A673 (cell line): ENCODE measurements around the gene ERC1. TPM values are rescaled to one million over a fixed set of nuclear protein-coding genes. Genes with fewer than 3 reads are reported as not detected.
A peak's percentile ranks its signal among the peaks of the same experiment; 100 is the strongest.

ENCODE experiments used
- BruUV-seq: library from RNA; stranded (reverse); fragments of 400-500 nt; replicated peaks from 2 replicates; lab custom pipeline; 2021; lab: Mats Ljungman, UMichigan
- CTCF ChIA-PET: fragments of 300-600 bp; sonication (Branson Sonifier 250); formaldehyde crosslinking; loops from one replicate; lab custom pipeline; 2022; ENCODE audit warnings: antibody characterized with exemption; lab: Charles Lee
- POLR2A ChIA-PET: fragments of 300-600 bp; sonication (Branson Sonifier 250); formaldehyde crosslinking; loops from one replicate; lab custom pipeline; 2022; ENCODE audit warnings: antibody characterized with exemption; ENCODE audit not compliant: low non-redundant PET; lab: Charles Lee
- DNase-seq: peaks from one replicate; pipeline ENCODE4 v3.0.0-alpha.2; 2015; ENCODE audit warnings: low spot score
- H3K27ac ChIP-seq: fragments of 200-600 bp; sonication (generic); 2 replicates; pipeline ENCODE4 v1.5.1; 2016; ENCODE audit warnings: mixed run types, low read depth, mild to moderate bottlenecking, mixed read lengths, antibody characterized with exemption, low read length; ENCODE audit not compliant: poor library complexity, severe bottlenecking
- H3K27me3 ChIP-seq: fragments of 200-600 bp; sonication (generic); replicated peaks from 2 replicates; pipeline ENCODE4 v1.6.1; 2017; ENCODE audit warnings: mixed run types, low read depth, mild to moderate bottlenecking, mixed read lengths, antibody characterized with exemption, low read length; ENCODE audit not compliant: insufficient read depth, poor library complexity
- H3K36me3 ChIP-seq: fragments of 200-600 bp; sonication (generic); 2 replicates; pipeline ENCODE4 v1.6.1; 2016; ENCODE audit warnings: mixed run types, mild to moderate bottlenecking, mixed read lengths, antibody characterized with exemption, low read length; ENCODE audit not compliant: insufficient read depth, poor library complexity, severe bottlenecking
- H3K4me1 ChIP-seq: fragments of 200-600 bp; sonication (generic); 2 replicates; pipeline ENCODE4 v1.6.1; 2017; ENCODE audit warnings: mixed run types, mild to moderate bottlenecking, mixed read lengths, antibody characterized with exemption, low read length; ENCODE audit not compliant: insufficient read depth, poor library complexity, severe bottlenecking
- H3K4me3 ChIP-seq: fragments of 200-600 bp; sonication (generic); 2 replicates; pipeline ENCODE4 v1.5.1; 2016; ENCODE audit warnings: low read depth, mixed run types, mild to moderate bottlenecking, mixed read lengths, low read length; ENCODE audit not compliant: poor library complexity, severe bottlenecking
- H3K9me3 ChIP-seq: fragments of 200-600 bp; sonication (generic); 2 replicates; pipeline ENCODE4 v1.6.1; 2016; ENCODE audit warnings: mixed run types, low read depth, mild to moderate bottlenecking, mixed read lengths, antibody characterized with exemption, low read length; ENCODE audit not compliant: poor library complexity, severe bottlenecking
- CTCF ChIP-seq: fragments of 300-800, 200-600 bp; sonication (generic); conservative IDR thresholded peaks from 2 replicates; pipeline ENCODE4 v1.5.1; 2017; ENCODE audit warnings: low read depth, mild to moderate bottlenecking, antibody characterized with exemption, low read length, moderate library complexity, mixed read lengths
- EZH2 ChIP-seq: fragments of 200-600 bp; sonication (generic); IDR thresholded peaks from 2 replicates; pipeline ENCODE4 v1.6.1; 2017; ENCODE audit warnings: borderline replicate concordance, low read depth, mild to moderate bottlenecking, mixed read lengths, antibody characterized with exemption, low read length; ENCODE audit not compliant: poor library complexity, severe bottlenecking
- intact Hi-C: fragments of 100-400 bp; cut with micrococcal nuclease; formaldehyde crosslinking; loops from one replicate; pipeline ENCODE4 v1.10.0; 2022; ENCODE audit not compliant: unreplicated experiment
- total RNA-seq: library from RNA; stranded (reverse); gene quantifications from 2 replicates; pipeline ENCODE4 v1.2.3, GENCODE V29; 2021

Gene ERC1
- total RNA-seq, 1 experiment from 2014 or later: 60.7 TPM

- Histone ChIP-seq H3K27ac (peak overlapping the region; percentile 47), H3K4me1 (peaks cover 14% of the 10 kb centered on the region), H3K4me3 (no peak overlapping the region), H3K36me3 (no peaks in the 10 kb centered on the region), H3K27me3 (no peaks in the 10 kb centered on the region), H3K9me3 (no peaks in the 10 kb centered on the region)
- CTCF ChIA-PET: interaction anchor here (2.4 kb wide), 1 partner anchor 9 kb away, joined by 9 read pairs; no protein-coding TSS in a partner anchor
- TF ChIP-seq CTCF (no peak), EZH2 (no peak)
- POLR2A ChIA-PET: no interaction called here
- peak; percentile 84 for DNase-seq
- TSS peak; percentile 58 for BruUV-seq
- intact Hi-C loops: no loop called here
Measured at GRCh38 chr12:1083889-1084262, 92.9 kb downstream of the ERC1 start.

GRCh38 chr12:1091350-1091749 is 100.3 kb downstream of the ERC1 start:
- no peaks in the 10 kb centered on the region for H3K27me3 ChIP-seq
- intact Hi-C loops: loop anchor here (5.0 to 10.0 kb wide), 3 partner anchors 104 to 277 kb away; no protein-coding TSS in a partner anchor
- POLR2A ChIA-PET: interaction anchor here (0.6 kb wide), 1 partner anchor 511 kb away, joined by 5 read pairs; no protein-coding TSS in a partner anchor
- no peaks in the 10 kb centered on the region for H3K4me1 ChIP-seq
- no TSS peak for BruUV-seq
- H3K4me3 ChIP-seq: no peak overlapping the region
- no peaks in the 10 kb centered on the region for H3K36me3 ChIP-seq
- DNase-seq: no peak
- CTCF ChIA-PET: interaction anchor here (0.7 kb wide), 1 partner anchor 362 kb away, joined by 3 read pairs; no protein-coding TSS in a partner anchor
- H3K27ac ChIP-seq: peak overlapping the region; percentile 5
- H3K9me3 ChIP-seq: no peaks in the 10 kb centered on the region
- TF ChIP-seq EZH2 (no peak), CTCF (no peak)

- no peaks in the 10 kb centered on the region for H3K9me3 ChIP-seq
- TF ChIP-seq CTCF (peak; percentile 84), EZH2 (no peak)
- intact Hi-C loops: loop anchor here (5.0 to 10.0 kb wide), 3 partner anchors 106 to 278 kb away; no protein-coding TSS in a partner anchor
- no peaks in the 10 kb centered on the region for H3K36me3 ChIP-seq
- CTCF ChIA-PET: interaction anchor here (0.5 to 1.3 kb wide), 19 partner anchors 10 to 520 kb away, joined by 3 to 10 read pairs (median 4); partner anchors contain the start of gene RAD52
- H3K27ac ChIP-seq: no peak overlapping the region
- no peaks in the 10 kb centered on the region for H3K4me1 ChIP-seq
- no peaks in the 10 kb centered on the region for H3K27me3 ChIP-seq
- H3K4me3 ChIP-seq: no peak overlapping the region
- no TSS peak for BruUV-seq
- POLR2A ChIA-PET: interaction anchor here (0.6 kb wide), 1 partner anchor 518 kb away, joined by 6 read pairs; no protein-coding TSS in a partner anchor
- DNase-seq: peak; percentile 79
Measured at GRCh38 chr12:1093166-1093751, 102.2 kb downstream of the ERC1 start.
